Kidney capillary endothelial cell (primary cell): ENCODE measurements around the gene HSD11B2.
"Not testable (repeated sequence)": the region's sequence is repeated elsewhere in the genome, so short reads cannot be mapped to it uniquely, and the experiment has no call there.

ENCODE experiments used
- DNase-seq: peaks from one replicate; pipeline ENCODE4 v3.0.0-alpha.2; 2018; ENCODE audit warnings: low spot score

The HSD11B2 gene

DNA sequence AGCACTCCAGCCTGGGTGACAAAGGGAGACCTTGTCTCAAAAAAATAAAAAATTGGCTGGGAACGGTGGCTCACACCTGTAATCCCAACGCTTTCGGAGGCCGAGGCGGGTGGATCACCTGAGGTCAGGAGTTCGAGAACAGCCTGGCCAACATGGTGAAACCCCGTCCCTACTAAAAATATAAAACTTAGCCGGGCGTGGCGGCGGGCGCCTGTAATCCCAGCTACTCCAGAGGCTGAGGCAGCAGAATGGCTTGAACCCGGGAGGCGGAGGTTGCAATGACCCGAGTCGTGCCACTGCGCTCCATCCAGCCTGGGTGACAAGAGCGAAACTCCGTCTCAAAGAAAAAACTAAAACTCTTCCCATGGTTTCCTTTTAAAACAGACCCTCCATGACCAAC, 15.5 kb upstream of the HSD11B2 start:
- not testable (repeated sequence) for DNase-seq

DNA sequence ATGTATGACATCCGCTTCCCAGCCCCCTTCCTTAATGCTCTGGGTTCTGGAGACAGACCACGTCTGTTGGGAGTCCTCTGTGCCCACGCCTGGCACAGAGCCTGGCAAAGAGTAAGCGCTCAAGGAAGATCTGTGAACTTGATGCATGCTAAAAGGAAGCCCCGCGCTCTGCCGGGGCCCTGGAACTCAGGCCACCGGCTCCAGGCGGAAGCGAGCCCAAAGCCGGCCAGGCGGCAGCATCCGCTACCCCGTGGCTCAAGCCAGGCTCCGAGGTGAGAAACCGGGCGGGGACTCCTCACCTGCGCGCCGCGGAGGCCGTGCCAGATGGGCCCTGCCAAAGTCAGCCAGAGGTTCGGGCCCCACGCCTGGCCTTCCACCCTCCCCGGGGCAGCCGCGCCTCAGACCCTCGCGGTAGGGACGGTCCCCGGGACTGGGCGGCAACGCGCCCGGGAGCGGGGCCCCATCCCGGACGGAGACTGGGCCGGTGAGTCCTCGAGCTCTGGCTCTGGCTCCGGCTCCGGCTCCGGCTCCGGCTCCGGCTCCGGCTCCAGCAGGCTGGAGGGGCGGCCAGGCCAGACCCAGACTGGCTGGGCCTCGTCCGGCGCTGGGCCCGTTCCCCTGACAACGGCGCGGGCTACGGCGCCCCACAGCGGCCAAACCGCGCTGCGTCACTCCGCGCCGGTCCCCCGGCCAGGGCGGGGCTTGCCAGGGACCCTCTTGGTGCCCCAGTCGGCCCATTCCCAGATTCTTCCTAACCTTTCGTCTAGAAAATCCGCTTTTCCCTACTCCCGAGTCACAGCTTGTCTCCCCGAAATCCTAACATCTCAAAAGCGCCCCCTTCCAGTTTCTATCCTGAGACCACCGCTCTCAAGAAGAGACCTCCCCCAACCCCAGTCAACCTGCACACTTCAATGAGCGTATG, 14.8 kb upstream of the HSD11B2 start, which contains the start of gene ZDHHC1:
TSS of gene ZDHHC1 (minus strand) at position 606 of the 922 bp plus-strand sequence. CDS start 8,702 bp downstream, outside the sequence.
- peak; percentile 76 for DNase-seq

DNA sequence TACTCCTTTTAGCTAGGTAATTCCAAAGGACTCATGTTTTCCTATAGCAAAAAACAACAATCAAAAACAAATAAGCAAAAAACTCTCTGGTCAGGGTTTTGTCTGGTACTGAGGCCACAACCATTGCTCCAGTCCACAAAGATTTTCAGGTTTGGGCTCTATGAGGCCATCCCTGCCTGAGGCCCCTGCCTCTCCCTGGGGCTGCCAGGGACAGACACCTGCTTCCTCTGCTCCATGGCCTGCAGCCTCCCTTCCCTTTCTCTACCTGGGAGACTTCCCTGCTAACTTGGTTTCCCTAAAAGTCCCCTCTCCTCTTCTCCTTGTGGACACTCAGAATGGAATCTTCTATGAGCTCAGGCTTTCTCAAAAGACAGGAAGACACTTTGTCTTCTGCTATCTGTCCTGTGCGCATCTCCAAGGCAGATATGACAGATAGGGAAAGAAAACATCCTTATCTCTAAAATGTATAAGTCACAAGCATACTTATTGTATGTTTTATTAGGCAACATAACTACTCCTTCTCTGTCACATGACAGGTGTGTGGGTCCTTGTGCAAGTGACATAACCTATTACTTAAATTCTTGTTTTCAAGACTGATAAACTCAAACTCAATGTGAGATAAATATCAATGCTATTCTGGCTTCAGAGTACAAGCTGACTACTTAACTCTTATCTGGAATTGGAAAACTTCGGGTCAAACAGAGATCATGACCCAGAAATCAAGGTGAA, 13.4 kb upstream of the HSD11B2 start:
- no peak for DNase-seq

DNA sequence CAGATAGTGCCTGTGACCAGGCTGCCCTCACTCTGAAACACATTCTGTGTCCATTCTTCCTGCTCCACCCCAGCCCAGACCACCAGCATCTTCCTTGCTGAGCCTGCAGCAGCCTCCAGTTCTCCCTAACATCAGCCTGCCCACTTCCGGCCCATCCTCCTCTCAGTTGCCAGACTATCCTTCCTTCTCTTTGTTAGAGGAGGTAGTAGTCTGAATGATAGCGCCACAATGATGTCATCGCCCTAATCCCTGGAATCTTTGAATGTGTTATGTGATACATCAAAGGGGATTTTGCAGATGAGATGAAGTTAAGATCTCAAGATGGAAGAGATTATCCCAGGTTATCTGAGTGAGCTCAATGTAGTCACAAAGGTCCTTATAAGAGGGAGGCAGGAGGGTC, 11.4 kb upstream of the HSD11B2 start:
- no peak for DNase-seq

DNA sequence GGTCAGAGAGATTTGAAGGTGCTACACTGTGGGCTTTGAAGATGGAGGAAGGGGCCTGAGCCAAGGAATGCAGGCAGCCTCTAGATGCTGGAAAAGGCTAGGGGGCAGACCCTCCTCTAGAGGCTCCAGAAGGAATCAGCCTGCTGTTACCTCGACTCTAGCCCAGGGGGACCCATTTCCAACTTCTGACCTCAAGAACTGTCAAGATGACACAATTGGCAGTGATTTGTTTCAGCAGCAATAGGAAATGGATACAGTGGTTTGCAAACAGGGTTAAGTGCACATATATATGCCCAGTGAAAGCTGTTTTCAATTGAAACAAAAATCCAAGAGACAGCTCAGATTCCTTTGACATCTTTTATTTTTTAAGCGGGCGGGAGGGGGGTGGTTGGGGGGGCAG, 11.0 kb upstream of the HSD11B2 start:
- DNase-seq, result no peak

DNA sequence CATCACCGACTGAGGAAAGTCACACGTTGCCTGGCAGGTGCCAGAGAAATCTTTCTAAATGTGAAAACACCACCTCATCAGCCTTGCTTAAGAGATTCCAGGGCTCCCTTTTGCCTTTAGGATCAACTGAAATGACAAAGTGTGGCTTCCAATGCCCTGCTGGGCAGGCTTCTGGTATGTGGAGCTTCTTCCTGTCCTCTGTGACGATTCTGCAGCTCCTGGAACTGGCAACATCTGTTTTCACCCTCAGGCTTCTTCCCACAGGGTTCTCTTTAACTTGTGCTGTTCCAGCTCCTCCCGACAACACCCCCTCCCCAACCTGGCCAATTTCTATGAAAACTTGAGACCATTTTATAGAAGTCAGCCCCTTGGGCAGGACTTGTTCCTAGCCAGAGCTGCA, 9.9 kb upstream of the HSD11B2 start:
- no peak for DNase-seq

DNA sequence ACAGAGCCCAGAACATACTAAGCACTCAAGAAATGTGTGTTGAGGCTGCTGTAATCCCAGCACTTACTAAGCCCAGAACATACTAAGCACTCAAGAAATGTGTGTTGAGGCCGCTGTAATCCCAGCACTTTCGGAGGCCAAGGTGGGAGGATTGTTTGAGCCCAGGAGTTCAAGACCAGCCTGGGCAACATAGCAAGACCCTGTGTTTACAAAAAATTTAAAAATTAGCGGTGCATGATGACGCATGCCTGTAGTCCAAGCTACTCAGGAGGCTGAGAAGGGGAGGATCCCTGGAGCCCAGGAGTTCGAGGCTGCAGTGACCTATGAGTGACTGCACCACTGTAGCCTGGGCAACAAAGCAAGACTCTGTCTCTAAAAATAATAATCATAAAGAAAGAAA, 7.9 kb upstream of the HSD11B2 start:
- no peak for DNase-seq

DNA sequence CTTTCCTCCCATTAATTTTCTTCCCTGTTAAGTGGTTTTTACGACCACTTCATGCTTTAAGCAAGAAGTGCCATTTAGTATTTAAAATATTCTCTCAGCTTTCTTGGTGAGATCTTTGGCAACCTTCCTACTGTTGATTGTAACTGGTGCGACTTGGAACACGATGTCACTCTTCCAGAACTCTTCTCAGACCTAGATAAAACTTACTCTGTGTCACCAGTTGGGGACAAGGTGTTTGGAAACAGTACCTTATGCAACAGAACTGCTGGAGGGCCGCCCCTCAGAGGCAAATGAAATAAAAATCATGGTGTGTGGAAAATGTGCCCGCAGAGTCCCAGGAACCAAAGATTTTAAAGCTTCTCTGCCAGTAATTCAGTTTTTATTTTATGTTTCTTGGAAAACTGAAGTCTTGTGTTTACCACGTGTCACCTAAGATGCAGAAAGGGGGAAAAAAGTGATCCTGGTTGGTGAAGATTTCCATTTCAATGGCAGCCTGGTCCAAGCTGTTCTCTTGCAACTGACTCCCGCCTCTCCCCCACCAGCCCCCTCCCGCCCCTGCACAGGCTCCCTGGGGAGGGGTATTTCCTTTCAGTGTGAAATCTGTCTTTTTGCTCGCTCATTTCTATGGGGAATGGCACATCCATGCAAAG, 7.2 kb upstream of the HSD11B2 start:
- no peak for DNase-seq

DNA sequence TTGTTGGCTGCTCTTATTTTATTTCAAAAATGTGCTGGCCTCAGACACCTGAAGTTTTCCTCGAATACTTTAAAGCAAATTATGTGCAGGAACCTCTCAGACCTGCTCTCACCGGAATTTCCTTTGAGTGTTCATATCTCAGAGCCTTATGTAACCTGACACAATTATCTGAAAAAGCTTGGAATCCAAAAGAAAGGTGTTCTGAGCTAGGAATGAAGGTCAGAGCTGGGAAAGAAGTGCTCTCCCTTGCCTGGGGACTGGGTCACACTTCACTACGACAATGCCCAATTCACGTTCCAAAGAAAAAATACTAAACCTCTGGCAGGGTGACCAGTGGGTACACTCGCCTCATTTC, 6.7 kb upstream of the HSD11B2 start:
- DNase-seq, result no peak

DNA sequence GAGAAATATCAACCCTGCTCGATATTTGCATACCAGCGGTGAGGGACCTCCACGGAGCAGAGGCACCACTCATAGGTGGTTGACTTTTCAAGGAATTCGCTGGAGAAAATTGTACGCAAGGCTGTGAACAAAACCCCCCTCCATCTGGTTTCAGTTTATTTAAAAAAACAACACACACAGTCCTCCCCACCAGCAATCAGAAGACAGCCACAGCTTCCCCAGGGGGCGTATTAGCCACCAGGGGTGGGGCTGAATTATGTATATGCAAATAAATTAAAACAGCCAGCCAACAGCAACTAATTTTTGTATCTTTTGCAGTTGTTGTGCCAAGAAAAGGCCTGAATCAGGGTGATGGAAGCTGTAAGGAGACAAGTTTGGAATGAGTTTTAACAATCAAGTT, 5.9 kb upstream of the HSD11B2 start:
- DNase-seq, result no peak

DNA sequence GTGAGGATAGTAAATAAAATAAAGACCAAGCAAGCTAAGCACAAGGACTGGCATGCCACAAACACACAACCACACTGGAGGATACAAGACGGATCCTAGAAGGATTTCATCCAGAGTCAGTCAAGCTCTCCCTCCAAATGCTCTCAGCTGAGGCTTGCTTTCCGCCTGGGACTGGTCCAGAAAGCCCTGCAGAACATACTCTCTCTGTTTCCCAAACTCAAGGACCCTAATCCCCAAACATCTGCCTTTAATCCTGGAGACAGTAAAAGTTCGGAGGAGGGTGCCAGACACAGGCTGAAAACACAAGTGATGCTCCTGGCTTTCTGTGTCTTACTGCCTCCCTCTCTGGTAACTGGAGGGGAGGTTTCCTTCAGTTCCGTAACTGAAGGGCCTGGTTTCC, 5.3 kb upstream of the HSD11B2 start:
- DNase-seq, result no peak

DNA sequence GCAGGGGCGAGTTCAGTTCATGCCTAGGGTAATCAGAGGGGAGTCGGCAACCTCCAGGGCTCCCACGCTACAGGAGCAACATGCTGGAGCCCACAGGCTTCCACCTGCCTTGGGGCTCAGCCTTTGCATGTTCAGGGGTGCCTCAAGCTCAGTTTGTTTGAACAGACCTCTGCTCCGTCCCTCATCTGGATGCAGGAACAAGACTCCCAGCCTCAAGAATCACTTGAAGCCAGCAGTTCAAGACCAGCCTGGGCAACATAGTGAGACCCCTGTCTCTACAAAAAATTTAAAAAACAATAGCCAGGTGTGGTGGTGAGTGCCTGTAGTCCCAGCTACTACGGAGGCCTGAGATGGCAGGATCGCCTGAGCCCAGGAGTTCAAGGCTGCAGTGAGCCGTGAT, 4.9 kb upstream of the HSD11B2 start:
- DNase-seq, result no peak

DNA sequence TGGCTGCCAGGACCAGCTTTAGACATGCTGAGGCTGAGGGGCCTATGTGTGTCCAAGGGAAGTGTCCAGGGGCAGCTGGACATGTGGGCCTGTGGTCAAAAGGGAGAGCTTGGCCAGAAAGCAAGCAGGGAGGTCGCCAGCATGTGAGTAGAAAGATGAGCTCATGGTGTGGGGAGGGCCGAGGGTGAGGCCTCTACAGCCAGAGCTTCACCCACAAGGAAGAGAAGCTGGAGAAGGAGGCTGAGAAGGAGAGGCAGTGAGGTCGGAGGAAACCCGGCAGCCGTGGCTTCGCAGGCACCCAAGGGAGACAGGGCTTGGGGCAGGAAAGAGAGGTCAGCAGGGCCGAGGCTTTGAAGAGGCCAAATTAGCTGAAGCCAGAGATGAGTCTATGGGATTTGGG, 4.0 kb upstream of the HSD11B2 start:
- DNase-seq, result no peak

DNA sequence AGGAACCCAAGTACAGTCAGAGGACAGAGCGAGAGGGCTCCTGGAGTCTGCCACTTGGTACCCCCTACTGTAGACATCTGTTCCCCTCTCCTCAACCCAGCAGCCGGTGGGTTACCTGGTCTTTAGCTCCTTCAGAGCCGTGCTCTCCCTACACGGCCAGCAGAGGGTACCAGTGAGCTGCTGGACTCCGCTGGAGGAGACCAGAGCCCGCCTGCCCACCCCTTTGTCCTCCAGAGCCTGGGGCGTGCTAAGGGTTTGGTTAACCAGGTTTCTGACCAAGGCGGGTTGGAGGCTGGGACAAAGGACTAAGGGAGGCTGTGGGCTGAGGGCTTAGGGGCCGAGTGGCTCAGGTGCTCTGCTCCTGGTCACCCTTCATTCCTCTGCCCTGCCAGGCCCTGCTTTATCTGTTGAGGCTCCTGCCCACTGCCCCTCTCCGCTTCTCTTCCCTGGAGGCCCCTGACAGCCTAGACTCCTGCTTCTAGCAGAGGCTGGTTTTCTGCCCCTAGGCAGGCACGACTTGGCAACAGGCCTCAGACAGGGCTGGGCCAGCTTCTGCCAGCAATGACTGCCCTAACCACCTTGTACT, 2.7 kb upstream of the HSD11B2 start:
- no peak for DNase-seq

DNA sequence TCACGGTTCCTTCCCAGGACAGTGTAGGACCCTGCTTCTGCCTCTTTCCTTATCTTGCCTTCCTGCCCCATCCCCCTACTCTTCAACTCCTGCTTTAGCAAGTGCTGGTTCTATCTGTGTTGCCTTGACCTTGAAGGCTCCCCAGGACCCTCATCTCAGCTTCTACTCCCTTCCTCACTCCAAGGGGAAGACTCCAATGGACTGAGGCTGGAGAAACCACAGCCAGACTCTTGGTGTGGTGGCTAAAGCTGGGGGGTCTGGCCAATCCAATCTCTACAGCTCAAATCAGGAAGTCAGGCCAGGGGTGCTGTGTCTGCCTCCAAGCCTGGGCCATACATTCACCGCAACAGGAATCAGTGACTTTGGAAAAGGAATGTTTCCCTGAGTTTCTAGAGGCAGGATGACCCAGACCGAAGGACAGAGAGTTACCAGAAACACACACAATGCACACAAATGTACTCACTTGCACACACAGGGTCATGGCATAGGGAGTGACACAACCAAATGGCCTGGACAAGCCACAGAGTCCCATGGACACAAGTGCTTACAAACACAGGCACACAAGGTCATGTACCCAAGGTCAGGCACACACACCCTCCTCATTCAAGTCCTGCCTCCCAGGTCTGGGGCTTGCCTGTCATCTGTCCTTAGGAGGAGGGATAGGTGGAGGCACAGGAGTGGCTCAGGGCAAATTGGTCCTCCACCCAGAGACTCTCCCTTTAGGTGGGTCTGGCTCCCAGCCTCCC, 1.7 kb upstream of the HSD11B2 start:
- no peak for DNase-seq

DNA sequence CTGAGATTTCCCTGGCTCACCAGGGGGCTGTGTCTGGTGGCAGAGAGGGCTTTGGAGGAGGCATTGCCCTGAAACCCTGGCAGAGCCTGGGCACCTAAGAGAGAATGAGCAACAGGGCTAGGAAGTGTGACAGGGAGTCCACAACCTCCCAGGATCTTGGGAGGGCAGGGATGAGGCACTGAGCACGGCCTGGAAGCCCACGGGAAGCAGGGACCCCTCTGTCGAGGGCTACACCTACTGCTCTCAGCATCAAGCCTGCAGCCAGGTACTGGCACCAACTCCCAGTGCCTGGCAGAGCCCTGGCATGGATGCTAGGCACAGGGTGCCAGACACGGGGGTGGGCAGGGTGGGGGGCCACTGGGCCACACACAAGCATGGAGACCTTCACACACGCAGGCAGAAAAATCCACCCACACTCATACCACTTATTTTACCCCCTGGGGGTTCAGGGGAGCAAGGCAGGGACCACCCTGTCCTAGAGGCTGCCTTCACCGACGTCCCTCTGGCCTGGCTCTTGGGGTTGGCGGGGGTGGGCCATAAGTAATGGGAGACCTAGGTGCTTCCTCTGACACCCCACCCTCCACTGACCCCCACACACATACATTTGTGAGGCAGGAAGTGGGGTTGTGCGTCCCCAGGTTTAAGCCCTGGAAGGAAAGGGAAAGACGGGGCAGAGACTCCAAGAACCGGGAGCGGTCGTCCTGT, 970 bp upstream of the HSD11B2 start:
- DNase-seq, result no peak

DNA sequence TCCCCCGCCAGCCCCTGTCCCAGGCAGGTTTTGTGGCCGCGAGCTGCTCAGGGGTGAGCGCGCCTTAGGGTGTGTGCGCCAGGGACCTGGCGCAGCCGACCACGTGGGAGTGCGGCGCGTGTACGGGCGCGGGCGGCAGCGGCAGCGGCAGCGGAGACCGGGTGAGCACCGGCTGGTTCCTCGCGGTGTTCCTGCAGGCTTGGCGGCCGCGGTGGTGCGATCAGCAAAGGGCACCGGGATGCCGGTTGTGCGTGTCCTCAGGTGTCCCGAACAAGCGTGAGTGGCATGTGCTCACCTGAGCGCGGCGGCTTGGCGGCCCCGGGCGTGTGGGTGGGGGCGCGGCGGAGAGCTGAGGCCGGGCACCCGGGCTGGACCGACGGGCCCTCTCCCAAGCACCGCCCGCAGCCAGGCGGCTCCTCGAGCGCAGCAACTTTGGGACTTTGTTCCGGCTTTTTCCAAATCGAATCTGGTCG, 381 bp upstream of the HSD11B2 start:
- no peak for DNase-seq

DNA sequence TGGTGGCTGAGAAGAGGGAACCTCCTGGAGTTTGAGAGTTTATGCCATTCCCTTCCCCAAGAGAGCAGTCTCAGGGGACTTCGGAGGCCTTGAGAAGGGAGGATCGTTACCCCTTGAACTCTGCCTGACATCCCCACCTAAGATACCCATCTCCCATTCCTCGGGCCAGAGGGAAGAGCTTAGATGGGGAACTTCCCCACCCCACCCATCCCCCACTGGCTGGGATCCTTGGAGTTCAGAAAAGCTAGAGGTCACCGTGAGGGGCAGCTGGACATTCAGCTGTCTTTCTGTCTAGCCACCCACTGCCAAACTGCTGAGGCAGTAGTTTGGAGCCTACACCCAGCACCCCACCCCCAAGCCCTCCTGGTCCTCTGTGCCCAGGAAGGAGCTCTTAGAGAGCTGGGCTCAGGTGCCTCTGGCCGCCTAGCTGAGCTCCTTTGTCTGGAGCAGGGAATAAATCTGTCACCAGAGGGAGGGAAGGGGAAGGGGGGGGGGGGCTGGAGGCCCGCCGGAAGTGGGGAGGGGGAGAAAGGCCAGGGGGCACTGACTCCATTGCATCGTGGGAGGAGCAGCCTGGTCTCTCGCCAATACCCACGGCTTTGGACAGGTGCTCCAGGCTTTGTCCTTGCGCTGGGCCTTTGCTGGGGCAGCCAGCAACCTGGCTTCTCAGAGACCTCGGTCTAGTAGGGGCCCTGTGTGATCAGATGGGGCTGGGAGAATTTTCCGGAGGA, 1.0 kb downstream of the HSD11B2 start:
- no peak for DNase-seq

DNA sequence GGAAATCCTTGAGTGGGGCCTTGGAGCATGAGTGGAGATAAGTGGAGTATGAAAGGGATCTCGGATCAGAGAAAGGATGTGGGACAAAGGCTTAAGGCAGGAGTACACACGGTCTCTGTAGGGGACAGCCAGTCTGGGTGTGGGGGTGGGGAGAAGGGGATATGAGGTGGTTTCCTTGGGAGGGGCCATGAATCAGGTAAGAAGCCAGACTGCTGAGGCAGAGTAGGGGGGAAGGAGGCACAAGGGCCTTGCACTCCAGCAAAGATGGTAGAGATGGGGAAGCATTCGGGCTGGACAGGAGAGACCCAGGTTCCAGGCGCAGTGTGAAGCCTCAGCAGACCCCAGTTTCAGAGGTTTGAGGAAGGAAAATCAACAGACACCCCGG, 1.6 kb downstream of the HSD11B2 start:
- no peak for DNase-seq

DNA sequence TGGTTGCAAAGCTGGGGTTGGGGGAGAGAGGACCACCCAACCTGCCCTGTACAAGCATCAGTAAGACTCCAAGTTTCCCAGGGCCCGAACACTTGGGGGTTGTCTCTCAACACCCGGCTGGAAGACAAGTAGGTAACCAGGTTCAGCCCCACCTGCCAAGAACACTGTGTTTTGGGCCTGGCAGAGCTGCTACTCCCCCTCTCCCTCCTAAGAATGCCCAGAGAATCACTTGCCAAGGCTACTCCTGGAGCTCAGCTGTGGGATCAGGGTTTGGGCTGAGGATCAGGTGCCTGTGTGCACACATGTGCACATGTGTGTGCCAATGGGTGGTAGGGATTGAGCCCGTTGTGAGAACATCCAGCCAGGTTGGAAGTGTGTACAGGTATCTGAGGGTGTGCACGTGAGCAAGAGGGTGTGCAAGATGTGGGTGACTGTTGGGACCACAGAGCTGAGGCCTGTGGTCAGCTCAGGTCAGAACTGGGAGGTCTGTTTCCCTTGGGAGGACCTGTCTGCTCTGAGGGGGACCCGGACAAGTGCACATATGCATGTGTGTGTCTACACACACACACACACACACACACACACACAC, 2.3 kb downstream of the HSD11B2 start:
- DNase-seq, result no peak
